ENCODE measurements around the gene MEA1.
"Not testable (repeated sequence)": the region's sequence is repeated elsewhere in the genome, so short reads cannot be mapped to it uniquely, and the experiment has no call there.

The MEA1 gene

GRCh38 chr6:43053545-43054205 lies 39.9 kb upstream of the MEA1 start, which contains the start of gene CUL7:
TSS of gene CUL7 (minus strand) at chr6:43053851. CDS start at chr6:43052788, 1,063 bp downstream.
- DNase-seq (ENCODE audit: low read depth), result peak; percentile 98
- Histone ChIP-seq H3K9me3 (ENCODE audit: control insufficient read depth, low read length) (no peaks in the 10 kb centered on the region), H3K4me1 (ENCODE audit: control insufficient read depth, insufficient read depth, low read length) (peaks cover 35% of the 10 kb centered on the region), H3K27me3 (replicated peaks; ENCODE audit: control insufficient read depth, insufficient read depth, low read length) (no peaks in the 10 kb centered on the region), H3K36me3 (ENCODE audit: control insufficient read depth, insufficient read depth, low read length, severe bottlenecking) (peaks cover 40% of the 10 kb centered on the region), H3K9ac (ENCODE audit: low read length) (peak within 1 kb of the TSS; percentile 98), H3K4me3 (ENCODE audit: low read length) (peak within 1 kb of the TSS; percentile 90)

GRCh38 chr6:43052842-43053544 lies 39.2 kb upstream of the MEA1 start:
- peak overlapping the region; percentile 98 for H3K9ac ChIP-seq (ENCODE audit: low read length)
- H3K4me1 ChIP-seq (ENCODE audit: control insufficient read depth, insufficient read depth, low read length), result peaks cover 28% of the 10 kb centered on the region
- peak; percentile 37 for DNase-seq (ENCODE audit: low read depth)
- H3K9me3 ChIP-seq (ENCODE audit: control insufficient read depth, low read length), result no peaks in the 10 kb centered on the region
- peaks cover 45% of the 10 kb centered on the region for H3K36me3 ChIP-seq (ENCODE audit: control insufficient read depth, insufficient read depth, low read length, severe bottlenecking)
- H3K4me3 ChIP-seq (ENCODE audit: low read length), result peak overlapping the region; percentile 90
- no peaks in the 10 kb centered on the region for H3K27me3 ChIP-seq (replicated peaks; ENCODE audit: control insufficient read depth, insufficient read depth, low read length)

- Histone ChIP-seq H3K9me3 (ENCODE audit: control insufficient read depth, low read length) (no peaks in the 10 kb centered on the region), H3K4me1 (ENCODE audit: control insufficient read depth, insufficient read depth, low read length) (peaks cover 26% of the 10 kb centered on the region), H3K36me3 (ENCODE audit: control insufficient read depth, insufficient read depth, low read length, severe bottlenecking) (peaks cover 47% of the 10 kb centered on the region), H3K27me3 (replicated peaks; ENCODE audit: control insufficient read depth, insufficient read depth, low read length) (no peaks in the 10 kb centered on the region), H3K9ac (ENCODE audit: low read length) (peak overlapping the region; percentile 98), H3K4me3 (ENCODE audit: low read length) (peak overlapping the region; percentile 90)
- no peak for DNase-seq (ENCODE audit: low read depth)
Observed at GRCh38 chr6:43052225-43052841, 38.6 kb upstream of the MEA1 start.

GRCh38 chr6:43050981-43051380 lies 37.2 kb upstream of the MEA1 start:
- Histone ChIP-seq H3K9me3 (ENCODE audit: control insufficient read depth, low read length) (no peaks in the 10 kb centered on the region), H3K4me3 (ENCODE audit: low read length) (peak overlapping the region; percentile 35), H3K36me3 (ENCODE audit: control insufficient read depth, insufficient read depth, low read length, severe bottlenecking) (peaks cover 56% of the 10 kb centered on the region), H3K27me3 (replicated peaks; ENCODE audit: control insufficient read depth, insufficient read depth, low read length) (no peaks in the 10 kb centered on the region), H3K9ac (ENCODE audit: low read length) (no peak overlapping the region), H3K4me1 (ENCODE audit: control insufficient read depth, insufficient read depth, low read length) (peaks cover 26% of the 10 kb centered on the region)
- no peak for DNase-seq (ENCODE audit: low read depth)

GRCh38 chr6:43047998-43048397 lies 34.3 kb upstream of the MEA1 start:
- Histone ChIP-seq H3K9me3 (ENCODE audit: control insufficient read depth, low read length) (no peaks in the 10 kb centered on the region), H3K27me3 (replicated peaks; ENCODE audit: control insufficient read depth, insufficient read depth, low read length) (no peaks in the 10 kb centered on the region), H3K36me3 (ENCODE audit: control insufficient read depth, insufficient read depth, low read length, severe bottlenecking) (peaks cover 67% of the 10 kb centered on the region), H3K9ac (ENCODE audit: low read length) (no peak overlapping the region), H3K4me1 (ENCODE audit: control insufficient read depth, insufficient read depth, low read length) (peaks cover 20% of the 10 kb centered on the region), H3K4me3 (ENCODE audit: low read length) (no peak overlapping the region)
- no peak for DNase-seq (ENCODE audit: low read depth)

GRCh38 chr6:43045371-43045930 lies 31.7 kb upstream of the MEA1 start:
- Histone ChIP-seq H3K27me3 (replicated peaks; ENCODE audit: control insufficient read depth, insufficient read depth, low read length) (no peaks in the 10 kb centered on the region), H3K36me3 (ENCODE audit: control insufficient read depth, insufficient read depth, low read length, severe bottlenecking) (peaks cover 79% of the 10 kb centered on the region)

GRCh38 chr6:43043310-43043709 lies 29.6 kb upstream of the MEA1 start:
- Histone ChIP-seq H3K9me3 (ENCODE audit: control insufficient read depth, low read length) (no peaks in the 10 kb centered on the region), H3K4me1 (ENCODE audit: control insufficient read depth, insufficient read depth, low read length) (no peaks in the 10 kb centered on the region), H3K9ac (ENCODE audit: low read length) (no peak overlapping the region), H3K4me3 (ENCODE audit: low read length) (no peak overlapping the region), H3K36me3 (ENCODE audit: control insufficient read depth, insufficient read depth, low read length, severe bottlenecking) (peaks cover 79% of the 10 kb centered on the region), H3K27me3 (replicated peaks; ENCODE audit: control insufficient read depth, insufficient read depth, low read length) (no peaks in the 10 kb centered on the region)
- no peak for DNase-seq (ENCODE audit: low read depth)

More at GRCh38 chr6:43045371-43045930, 31.7 kb upstream of the MEA1 start:
- DNase-seq (ENCODE audit: low read depth), result no peak
- Histone ChIP-seq H3K9me3 (ENCODE audit: control insufficient read depth, low read length) (no peaks in the 10 kb centered on the region), H3K4me1 (ENCODE audit: control insufficient read depth, insufficient read depth, low read length) (no peaks in the 10 kb centered on the region), H3K4me3 (ENCODE audit: low read length) (no peak overlapping the region), H3K9ac (ENCODE audit: low read length) (no peak overlapping the region)

- H3K27me3 ChIP-seq (replicated peaks; ENCODE audit: control insufficient read depth, insufficient read depth, low read length); H3K4me1 ChIP-seq (ENCODE audit: control insufficient read depth, insufficient read depth, low read length); H3K9me3 ChIP-seq (ENCODE audit: control insufficient read depth, low read length); H3K9ac ChIP-seq (ENCODE audit: low read length); H3K4me3 ChIP-seq (ENCODE audit: low read length); DNase-seq (ENCODE audit: low read depth): not testable (repeated sequence)
- H3K36me3 ChIP-seq (ENCODE audit: control insufficient read depth, insufficient read depth, low read length, severe bottlenecking), result peaks cover 81% of the 10 kb centered on the region
Observed at GRCh38 chr6:43041475-43041874, 27.7 kb upstream of the MEA1 start.

- Histone ChIP-seq H3K36me3 (ENCODE audit: control insufficient read depth, insufficient read depth, low read length, severe bottlenecking) (peaks cover 77% of the 10 kb centered on the region), H3K9ac (ENCODE audit: low read length) (no peak overlapping the region), H3K9me3 (ENCODE audit: control insufficient read depth, low read length) (no peaks in the 10 kb centered on the region), H3K4me1 (ENCODE audit: control insufficient read depth, insufficient read depth, low read length) (no peaks in the 10 kb centered on the region), H3K27me3 (replicated peaks; ENCODE audit: control insufficient read depth, insufficient read depth, low read length) (no peaks in the 10 kb centered on the region), H3K4me3 (ENCODE audit: low read length) (no peak overlapping the region)
- DNase-seq (ENCODE audit: low read depth), result no peak
Observed at GRCh38 chr6:43040542-43041257, 27.0 kb upstream of the MEA1 start.

GRCh38 chr6:43038727-43039126 lies 25.0 kb upstream of the MEA1 start:
- no peak overlapping the region for H3K9ac ChIP-seq (ENCODE audit: low read length)
- DNase-seq (ENCODE audit: low read depth), result no peak
- peaks cover 74% of the 10 kb centered on the region for H3K36me3 ChIP-seq (ENCODE audit: control insufficient read depth, insufficient read depth, low read length, severe bottlenecking)

GRCh38 chr6:43037706-43038105 lies 24.0 kb upstream of the MEA1 start:
- H3K27me3 ChIP-seq (replicated peaks; ENCODE audit: control insufficient read depth, insufficient read depth, low read length), result no peaks in the 10 kb centered on the region
- peaks cover 70% of the 10 kb centered on the region for H3K36me3 ChIP-seq (ENCODE audit: control insufficient read depth, insufficient read depth, low read length, severe bottlenecking)
- H3K4me3 ChIP-seq (ENCODE audit: low read length), result no peak overlapping the region
- DNase-seq (ENCODE audit: low read depth), result no peak
- H3K9ac ChIP-seq (ENCODE audit: low read length), result no peak overlapping the region
- no peaks in the 10 kb centered on the region for H3K4me1 ChIP-seq (ENCODE audit: control insufficient read depth, insufficient read depth, low read length)
- H3K9me3 ChIP-seq (ENCODE audit: control insufficient read depth, low read length), result no peaks in the 10 kb centered on the region

More at GRCh38 chr6:43038727-43039126, 25.0 kb upstream of the MEA1 start:
- Histone ChIP-seq H3K4me1 (ENCODE audit: control insufficient read depth, insufficient read depth, low read length) (no peaks in the 10 kb centered on the region), H3K27me3 (replicated peaks; ENCODE audit: control insufficient read depth, insufficient read depth, low read length) (no peaks in the 10 kb centered on the region), H3K4me3 (ENCODE audit: low read length) (no peak overlapping the region), H3K9me3 (ENCODE audit: control insufficient read depth, low read length) (no peaks in the 10 kb centered on the region)
